GM12878 (cell line): ENCODE results near the gene BCAR3. TPM values are rescaled to one million over a fixed set of nuclear protein-coding genes. Genes with fewer than 3 reads are reported as not detected.
A peak's percentile ranks its signal among the peaks of the same experiment; 100 is the strongest.

Source experiments
- ATAC-seq: fragments of 200-7000 bp; cut with Tn5 transposase; 3 replicates; pipeline ENCODE4 v1.9.1; 2020; ENCODE audit warnings: mild to moderate bottlenecking, moderate library complexity
- BruUV-seq: library from RNA; stranded (reverse); fragments of 400-500 nt; replicated peaks from 2 replicates; lab custom pipeline; 2021; lab: Mats Ljungman, UMichigan
- CTCF ChIA-PET: fragments of 300-600 bp; sonication (Branson Sonifier 250); formaldehyde crosslinking; extraction: SDS; loops from one replicate; lab custom pipeline; 2021; ENCODE audit warnings: inconsistent platforms; lab: Yijun Ruan, JAX
- POLR2A ChIA-PET: fragments of 350-600 bp; formaldehyde crosslinking; extraction: SDS; loops from one replicate; lab custom pipeline; 2021; ENCODE audit warnings: inconsistent platforms; lab: Charles Lee
- RAD21 ChIA-PET: fragments of 300-600 bp; sonication (Branson Sonifier 250); formaldehyde crosslinking; loops from one replicate; lab custom pipeline; 2023; ENCODE audit warnings: antibody characterized with exemption; ENCODE audit not compliant: unreplicated experiment; lab: Charles Lee
- SMC1A ChIA-PET: fragments of 300-600 bp; sonication (Branson Sonifier 250); formaldehyde crosslinking; loops from one replicate; lab custom pipeline; 2023; ENCODE audit not compliant: unreplicated experiment, uncharacterized antibody; lab: Charles Lee
- DNase-seq: peaks from one replicate; pipeline ENCODE4 v3.0.0-alpha.2; 2011; ENCODE audit warnings: low read depth, low spot score
- FAIRE-seq: peaks from 3 replicates; lab custom pipeline; 2011; peaks lifted over from hg19 to GRCh38; lab: Jason Lieb, UNC
- H2AFZ ChIP-seq: 2 replicates; pipeline ENCODE4 v1.6.0; 2011; ENCODE audit warnings: low read depth, low read length, control low read depth; ENCODE audit not compliant: control insufficient read depth
- H3K27ac ChIP-seq: 2 replicates; pipeline ENCODE4 v1.5.1; 2011; ENCODE audit warnings: control low read depth; ENCODE audit not compliant: control insufficient read depth, insufficient read depth
- H3K27me3 ChIP-seq, 2 experiments: replicated peaks in 1 of 2; 2 replicates each; pipeline versions ENCODE4 v1.6.0 to v1.6.1; 2011; ENCODE audit warnings: low read length in 1 of 2; ENCODE audit not compliant: control insufficient read depth in 2 of 2, insufficient read depth in 2 of 2
- H3K36me3 ChIP-seq, 2 experiments: 2 replicates each; pipeline ENCODE4 v1.5.1; 2011; ENCODE audit warnings: low read length in 1 of 2; ENCODE audit not compliant: control insufficient read depth in 2 of 2, insufficient read depth in 2 of 2
- H3K4me1 ChIP-seq: 2 replicates; pipeline ENCODE4 v1.6.1; 2011; ENCODE audit warnings: mild to moderate bottlenecking, low read length, moderate library complexity, mixed read lengths; ENCODE audit not compliant: control insufficient read depth, insufficient read depth
- H3K4me2 ChIP-seq: 2 replicates; pipeline ENCODE4 v1.6.0; 2011; ENCODE audit warnings: control low read depth; ENCODE audit not compliant: control insufficient read depth, insufficient read depth
- H3K4me3 ChIP-seq: fragments of 200-600 bp; sonication (generic); 2 replicates; pipeline ENCODE4 v1.5.1; 2016
- H3K79me2 ChIP-seq: 2 replicates; pipeline ENCODE4 v1.6.0; 2011; ENCODE audit warnings: low read length; ENCODE audit not compliant: control insufficient read depth, insufficient read depth
- H3K9ac ChIP-seq: 2 replicates; pipeline ENCODE4 v1.8.0; 2011; ENCODE audit warnings: low read length, control low read depth, mixed read lengths; ENCODE audit not compliant: control insufficient read depth, insufficient read depth
- H3K9me3 ChIP-seq: replicated peaks from 3 replicates; pipeline ENCODE4 v1.5.1; 2011; ENCODE audit warnings: mild to moderate bottlenecking, low read length; ENCODE audit not compliant: control insufficient read depth, insufficient read depth
- H4K20me1 ChIP-seq: 2 replicates; pipeline ENCODE4 v1.6.0; 2011; ENCODE audit not compliant: control insufficient read depth, insufficient read depth
- BMI1 ChIP-seq: fragments of 450-650 bp; IDR thresholded peaks from 2 replicates; pipeline ENCODE4 v1.6.1; 2016; ENCODE audit warnings: mild to moderate bottlenecking, moderate library complexity, borderline replicate concordance
- HCFC1 ChIP-seq: fragments of 150-350 bp; IDR thresholded peaks from 2 replicates; pipeline ENCODE4 v1.6.1; 2014; ENCODE audit warnings: low read length
- KAT2A ChIP-seq: conservative IDR thresholded peaks from 2 replicates; pipeline ENCODE4 v1.6.1; 2011; ENCODE audit warnings: low read depth, low read length; ENCODE audit not compliant: control insufficient read depth
- MEF2A ChIP-seq: IDR thresholded peaks from 2 replicates; pipeline ENCODE4 v1.6.1; 2011; ENCODE audit warnings: low read depth, mild to moderate bottlenecking, low read length, moderate library complexity; ENCODE audit not compliant: insufficient read depth
- NR2C1 ChIP-seq: fragments of 450-650 bp; IDR thresholded peaks from 2 replicates; pipeline ENCODE4 v1.6.1; 2017; ENCODE audit warnings: antibody characterized with exemption, mild to moderate bottlenecking, moderate library complexity
- RBBP5 ChIP-seq: fragments of 200-600 bp; sonication (generic); conservative IDR thresholded peaks from 2 replicates; pipeline ENCODE4 v1.6.1; 2016
- SUZ12 ChIP-seq: fragments of 200-600 bp; sonication (generic); IDR thresholded peaks from one replicate; pipeline ENCODE4 v1.6.1; 2018; ENCODE audit warnings: antibody characterized with exemption, mild to moderate bottlenecking; ENCODE audit not compliant: unreplicated experiment
- TCF3 ChIP-seq: IDR thresholded peaks from 2 replicates; pipeline ENCODE4 v1.6.1; 2012; ENCODE audit warnings: low read depth, mild to moderate bottlenecking, low read length, borderline replicate concordance; ENCODE audit not compliant: insufficient read depth
- ZBTB33 ChIP-seq: fragments of 450-650 bp; IDR thresholded peaks from 2 replicates; pipeline ENCODE4 v1.6.1; 2017; ENCODE audit warnings: mild to moderate bottlenecking
- ZNF207 ChIP-seq: fragments of 450-650 bp; IDR thresholded peaks from 2 replicates; pipeline ENCODE4 v1.6.1; 2014; ENCODE audit warnings: antibody characterized with exemption, mild to moderate bottlenecking, borderline replicate concordance
- ZNF687 ChIP-seq: fragments of 450-650 bp; IDR thresholded peaks from 2 replicates; pipeline ENCODE4 v1.6.1; 2017; ENCODE audit warnings: mild to moderate bottlenecking, moderate library complexity
- WGBS: methylation state at CpG from one replicate; pipeline ENCODE4 v1.1.6; 2016; ENCODE audit warnings: low lambda C conversion rate; ENCODE audit not compliant: insufficient replicate concordance, insufficient coverage; ENCODE audit errors: missing lambda C conversion rate; 5-methylcytosine and 5-hydroxymethylcytosine counted together
- in situ Hi-C: fragments of 300-500 bp; cut with MboI; formaldehyde crosslinking; loops from 9 replicates; pipeline ENCODE4 v1.14.3; 2018; ENCODE audit warnings: mixed read lengths
- intact Hi-C: fragments of 100-400 bp; cut with micrococcal nuclease; formaldehyde crosslinking; loops from one replicate; pipeline ENCODE4 v1.14.2; 2022; ENCODE audit not compliant: unreplicated experiment
- polyA plus RNA-seq, 11 experiments: library from polyadenylated mRNA; depleted of rRNA in 4 of 11; unstranded in 6 of 11; stranded (reverse) in 5 of 11; fragments of >200 nt; fragmentation: Nextera tagmentation in 4 of 11; fragmentation: Illumina TruSeq in 1 of 11; extraction: Ambion mirVana in 4 of 11; extraction: Trizol in 1 of 11; gene quantifications; 1 replicate in 1 of 11; 2 replicates in 10 of 11; pipeline versions ENCODE4 v1.2.1 to v1.2.3, GENCODE V29; 2011 to 2016; ENCODE audit warnings: inconsistent platforms in 2 of 11, missing spikeins in 2 of 11, low read depth in 1 of 11
- total RNA-seq, 4 experiments: library from RNA; depleted of rRNA in 3 of 4; stranded (reverse); fragments of >200 nt in 3 of 4; fragmentation: Illumina TruSeq in 1 of 4; extraction: Trizol in 1 of 4; gene quantifications; 2 replicates each; pipeline versions ENCODE4 v1.2.1 to v1.2.3, GENCODE V29; 2013 to 2021

BCAR3 gene
- total and polyA plus RNA-seq, 10 of the 15 experiments (the other 5 are each of a cell fraction or from before 2014, with no cell fraction given), result 1.3 to 6.6 (median 1.8) TPM

- TF ChIP-seq KAT2A (no peak), ZBTB33 (no peak), ZNF207 (no peak), HCFC1 (no peak), RBBP5 (no peak), TCF3 (no peak)
Measured at GRCh38 chr1:93723110-93723509, 41.5 kb upstream of the BCAR3 start (continued).

DNA sequence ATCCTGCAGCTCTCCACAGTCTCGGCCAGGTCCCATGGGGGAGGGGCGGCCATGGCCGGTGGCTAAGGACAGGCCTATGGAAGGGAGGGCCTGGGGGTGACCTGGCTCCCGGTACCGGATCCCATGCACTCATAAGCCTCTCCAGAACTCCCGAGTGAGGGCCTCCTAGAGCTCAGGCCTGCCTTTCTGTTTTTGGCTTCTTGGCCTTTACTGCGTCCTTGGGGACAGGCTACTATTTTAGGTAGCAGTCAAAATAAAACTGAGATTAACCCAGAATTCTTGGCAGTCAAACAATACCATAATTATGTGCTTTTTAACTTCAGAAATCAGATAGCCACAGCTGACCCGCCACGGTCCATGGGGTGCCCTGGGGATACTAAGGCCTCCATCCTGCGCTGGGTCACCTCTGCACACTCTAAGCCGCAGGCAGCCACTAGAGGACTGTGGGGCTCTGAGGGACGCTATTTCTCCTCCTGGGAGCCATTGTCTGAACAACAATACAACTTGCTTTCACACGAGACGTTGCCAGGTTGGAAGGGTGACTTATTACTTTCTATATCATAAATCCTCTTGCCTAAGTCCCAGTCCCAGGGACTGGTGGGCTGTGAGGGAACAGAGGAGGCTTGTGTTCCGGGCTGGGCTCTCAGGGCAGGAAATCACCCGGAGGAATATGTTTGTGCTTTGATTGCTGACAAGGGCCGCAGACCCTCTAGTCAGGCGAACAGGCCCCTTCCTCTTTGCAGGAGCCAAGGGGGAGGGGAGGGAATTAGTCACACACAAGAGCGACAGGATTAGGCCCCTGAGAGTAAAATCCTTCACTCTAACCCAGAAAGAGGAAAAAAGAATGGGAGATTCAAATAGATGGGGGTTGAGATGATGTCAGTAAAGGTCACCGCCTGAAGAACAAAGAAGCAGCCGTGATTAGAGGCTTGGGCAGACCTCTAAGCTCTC lies 40.7 kb upstream of the BCAR3 start:
- in situ Hi-C loops (no loop called here), intact Hi-C loops (no loop called here)
- WGBS, result 62% methylated on average over 21 of the region's 21 CpGs
- Histone ChIP-seq H3K9ac (no peak overlapping the region), H3K27ac (no peak overlapping the region)
- no TSS peak for BruUV-seq
- SMC1A ChIA-PET, result interaction anchor here (0.6 to 1.2 kb wide), 4 partner anchors 27 to 642 kb away, joined by 3 to 4 read pairs (median 4); no protein-coding TSS in a partner anchor
- DNase-seq, result no peak
- CTCF ChIA-PET, result interaction anchor here (0.5 to 0.9 kb wide), 2 partner anchors 10 to 748 kb away, joined by 3 read pairs; no protein-coding TSS in a partner anchor
- no peak for TF ChIP-seq BMI1
- TF ChIP-seq MEF2A, result no peak
- no peak for TF ChIP-seq NR2C1
- no peak for TF ChIP-seq ZNF687
- TF ChIP-seq SUZ12, result no peak
- TF ChIP-seq, all 136 proteins: peak for 0
- ChIA-PET RAD21 (interaction anchor here (1.5 kb wide), 1 partner anchor 12 kb away, joined by 3 read pairs; no protein-coding TSS in a partner anchor), POLR2A (no interaction called here)
- Histone ChIP-seq H2AFZ (no peak overlapping the region), H3K79me2 (no peaks in the 10 kb centered on the region), H3K27me3 (no peaks in the 10 kb centered on the region; a peak in 1 of 4 replicates), H3K4me1 (no peaks in the 10 kb centered on the region), H3K36me3 (no peaks in the 10 kb centered on the region), H3K4me3 (no peak overlapping the region), H4K20me1 (no peaks in the 10 kb centered on the region), H3K9me3 (no peaks in the 10 kb centered on the region), H3K4me2 (no peak overlapping the region)
- ATAC-seq (peak; percentile 66), FAIRE-seq (no peak)
